ENCODE data around the gene NCAPH2.
A peak's percentile ranks its signal among the peaks of the same experiment; 100 is the strongest.

Gene NCAPH2
- 14.4 to 54.8 (median 38.4) reads per million in 18 experiments for total RNA-seq

DNA sequence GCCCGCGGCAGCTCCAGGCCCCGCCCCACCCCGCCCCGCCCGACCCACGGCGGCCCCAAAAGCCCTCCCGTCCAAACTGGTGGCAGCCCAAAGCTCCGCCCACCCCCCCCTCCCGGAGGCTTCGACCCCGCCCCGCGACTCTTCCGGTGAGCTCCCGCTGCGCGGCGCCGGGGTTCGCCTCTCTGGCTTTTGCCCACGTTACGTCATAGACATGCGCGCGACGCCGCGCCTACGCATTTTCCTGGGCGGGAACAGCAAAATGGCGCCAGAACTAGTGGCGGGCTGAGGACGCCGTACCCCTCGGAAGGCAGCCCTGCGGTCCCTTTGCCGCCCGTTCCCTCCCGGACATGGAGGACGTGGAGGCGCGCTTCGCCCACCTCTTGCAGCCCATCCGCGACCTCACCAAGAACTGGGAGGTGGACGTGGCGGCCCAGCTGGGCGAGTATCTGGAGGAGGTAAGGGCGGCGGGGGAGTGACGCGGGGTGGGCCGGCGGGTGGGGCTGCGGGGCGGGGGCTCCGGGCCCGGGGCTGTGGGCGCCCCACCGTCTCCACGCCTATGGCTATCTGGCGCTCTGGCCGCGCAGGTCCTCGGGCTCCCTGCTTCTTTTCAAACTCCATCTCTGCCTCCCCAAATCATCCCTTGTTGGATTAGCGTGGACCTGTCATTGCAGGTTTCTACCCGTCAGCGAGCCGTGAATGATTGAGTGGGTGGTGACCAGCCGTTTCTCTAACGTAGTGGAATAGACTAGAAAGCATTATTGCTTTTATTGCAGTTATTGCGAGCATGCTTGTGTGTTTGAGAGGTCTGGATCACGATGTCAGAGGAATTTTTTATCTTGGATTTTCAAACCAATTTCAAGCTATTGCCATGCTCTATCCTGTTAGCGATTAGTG is at the start of gene NCAPH2:
Gene NCAPH2, plus strand, starts transcription at position 234 of the 894 bp plus-strand sequence. Its CDS starts 114 bp downstream, at position 348.
- peak; percentile 98 to 99 for DNase-seq

DNA sequence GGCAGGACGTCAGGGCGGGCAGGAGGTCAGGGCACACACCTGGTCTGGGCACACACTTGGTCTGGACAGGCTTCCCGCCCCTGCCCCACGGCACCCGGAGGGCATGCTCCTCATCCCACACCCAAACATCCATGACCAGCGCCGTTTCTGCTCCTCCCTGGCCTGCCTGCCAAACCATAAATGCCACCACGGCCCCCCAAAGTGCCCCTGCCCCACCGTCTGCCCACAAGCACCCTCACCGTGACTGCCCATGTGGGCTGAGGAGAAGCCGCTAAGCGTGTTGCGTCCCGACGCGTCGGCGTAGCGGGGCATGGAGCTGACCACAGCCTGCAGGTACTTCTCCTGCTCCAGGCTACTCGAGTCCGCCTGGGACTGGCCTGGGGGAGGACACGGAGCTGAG is 49.0 kb upstream of the NCAPH2 start:
- no peak for DNase-seq

GRCh38 chr22:50459496-50460140 is 48.4 kb upstream of the NCAPH2 start:
- no peak for DNase-seq

GRCh38 chr22:50460938-50461337 is 47.1 kb upstream of the NCAPH2 start:
- DNase-seq = no peak

GRCh38 chr22:50461536-50461935 is 46.5 kb upstream of the NCAPH2 start:
- DNase-seq = no peak

- DNase-seq = no peak
Measured at GRCh38 chr22:50461979-50462540, 46.0 kb upstream of the NCAPH2 start.

GRCh38 chr22:50463188-50463900 is 44.7 kb upstream of the NCAPH2 start:
- no peak for DNase-seq

GRCh38 chr22:50464451-50464850 is 43.6 kb upstream of the NCAPH2 start:
- no peak for DNase-seq

- DNase-seq = no peak
Measured at GRCh38 chr22:50465066-50465930, 42.7 kb upstream of the NCAPH2 start.

GRCh38 chr22:50467341-50467740 is 40.7 kb upstream of the NCAPH2 start:
- no peak for DNase-seq

DNA sequence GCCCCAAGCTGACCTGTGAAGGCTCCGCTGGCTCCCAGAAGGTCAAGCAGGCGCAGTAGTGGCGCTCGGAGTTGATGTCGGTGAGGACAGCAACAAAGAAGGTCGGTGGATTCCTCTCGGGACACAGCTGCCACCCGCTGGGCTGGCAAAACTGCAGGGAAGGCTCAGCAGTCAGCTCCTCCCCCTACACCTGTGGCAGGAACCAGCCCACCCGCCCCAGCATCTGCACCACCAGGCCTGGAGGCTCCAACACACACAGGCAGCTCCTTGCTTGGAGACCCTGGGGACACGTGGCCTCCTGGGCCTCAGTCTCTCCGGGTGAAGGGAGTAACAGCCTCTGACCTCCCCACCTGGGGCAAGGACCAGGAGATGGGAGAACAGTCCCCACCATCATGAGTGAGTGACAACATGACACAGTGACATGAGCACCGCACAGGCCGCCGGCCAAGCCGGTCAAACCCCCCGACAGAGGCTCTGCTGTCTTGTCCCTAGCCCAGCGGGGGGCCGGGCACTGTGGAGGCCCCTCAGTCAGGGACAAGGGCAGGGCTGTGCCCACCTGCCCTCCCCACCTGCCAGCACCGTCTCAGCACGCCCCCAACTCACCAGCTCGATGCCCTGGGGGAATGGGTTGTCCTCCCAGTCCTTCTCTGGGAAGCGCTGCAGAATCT is 40.1 kb upstream of the NCAPH2 start:
- no peak for DNase-seq

DNA sequence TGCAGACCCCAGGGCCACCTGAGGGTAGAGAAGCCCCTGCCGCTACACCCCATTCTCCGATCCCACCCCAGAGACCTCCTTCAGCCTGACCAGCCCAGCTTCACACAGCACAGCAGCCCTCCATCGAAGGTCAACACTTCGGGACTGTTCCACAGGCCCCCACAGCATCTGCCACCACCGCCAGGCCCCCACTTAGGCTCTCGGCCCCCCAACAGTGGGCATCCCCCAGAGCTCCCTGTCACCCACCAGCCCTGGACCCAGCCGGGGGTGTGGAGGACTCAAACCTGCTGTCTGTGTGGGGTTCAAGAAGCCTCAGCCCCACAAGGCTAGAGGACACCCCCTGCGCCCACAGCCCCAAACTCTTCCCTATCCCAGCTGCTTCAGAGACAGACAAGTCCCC is 39.4 kb upstream of the NCAPH2 start:
- no peak for DNase-seq

- peak in 1 of 2 donors; percentile 28 for DNase-seq
Measured at GRCh38 chr22:50469377-50470305, 38.4 kb upstream of the NCAPH2 start.

- no peak for DNase-seq
Measured at GRCh38 chr22:50470491-50470890, 37.5 kb upstream of the NCAPH2 start.

DNA sequence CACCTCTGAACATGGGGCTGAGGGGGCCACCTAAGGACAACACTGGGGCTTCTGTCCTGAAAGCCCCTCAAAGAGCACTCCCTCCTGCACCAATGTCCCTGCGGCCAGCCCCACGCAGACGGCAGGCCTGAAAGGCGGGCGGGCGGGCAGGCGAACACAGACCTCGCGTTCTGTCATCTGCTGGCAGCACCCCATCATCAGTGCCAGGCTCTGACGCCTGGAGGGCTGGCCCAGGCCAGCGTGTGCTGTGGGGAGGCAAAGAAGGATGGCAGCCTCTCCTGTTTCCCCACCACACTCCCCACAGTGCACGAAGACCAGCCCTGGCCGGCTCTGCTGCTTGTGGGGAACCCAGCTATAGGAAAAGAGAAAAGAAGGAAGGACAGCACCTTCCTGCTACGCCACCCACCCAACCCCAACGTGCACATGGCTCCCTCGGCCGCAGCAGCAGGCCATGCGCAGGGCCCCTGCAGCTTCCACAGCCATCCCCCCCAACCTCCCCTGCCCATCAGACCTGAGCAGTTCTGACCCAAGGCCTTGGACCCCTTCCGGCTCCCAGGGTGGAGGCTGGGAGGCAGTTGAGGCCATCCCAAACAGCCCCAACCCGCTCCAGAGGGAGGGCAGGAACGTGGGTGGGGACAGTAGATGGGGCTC is 36.7 kb upstream of the NCAPH2 start:
- DNase-seq = peak in 1 of 2 donors; percentile 22

GRCh38 chr22:50471962-50472361 is 36.1 kb upstream of the NCAPH2 start:
- DNase-seq = no peak

GRCh38 chr22:50473088-50473487 is 34.9 kb upstream of the NCAPH2 start:
- no peak for DNase-seq

GRCh38 chr22:50473855-50474671 is 34.0 kb upstream of the NCAPH2 start:
- DNase-seq = peak; percentile 7 to 37

Data from inflammatory macrophage (primary cell).